Motor neuron (in vitro differentiated cells): ENCODE results near the gene CFAP298. TPM values are rescaled to one million over a fixed set of nuclear protein-coding genes. Genes with fewer than 3 reads are reported as not detected.
A peak's percentile ranks its signal among the peaks of the same experiment; 100 is the strongest.
"Not testable (repeated sequence)": the region's sequence is repeated elsewhere in the genome, so short reads cannot be mapped to it uniquely, and the experiment has no call there.

ENCODE experiments used
- ATAC-seq, 8 experiments: fragments of 200-7000 bp; cut with Tn5 transposase; replicated peaks in 6 of 8; 2 replicates each; pipeline ENCODE4 v1.8.0; 2021; ENCODE audit warnings: mild to moderate bottlenecking in 8 of 8, moderate library complexity in 8 of 8
- H3K27ac ChIP-seq, 2 donors: fragments of 250-450 bp; sonication (Bioruptor Pico); 2 replicates each; pipeline ENCODE4 v1.9.0; 2021; ENCODE audit warnings: antibody characterized with exemption in 2 of 2, mild to moderate bottlenecking in 2 of 2, moderate library complexity in 1 of 2
- H3K4me1 ChIP-seq, 2 donors: fragments of 250-450 bp; sonication (Bioruptor Pico); replicated peaks in 1 of 2; 2 replicates each; pipeline ENCODE4 v1.6.1; 2021; ENCODE audit warnings: antibody characterized with exemption in 2 of 2, mild to moderate bottlenecking in 2 of 2, moderate library complexity in 1 of 2
- H3K4me3 ChIP-seq, 5 donors: fragments of 250-450 bp; sonication (Bioruptor Pico); 2 replicates each; pipeline ENCODE4 v1.9.0; 2021; ENCODE audit warnings: antibody characterized with exemption in 5 of 5, mild to moderate bottlenecking in 5 of 5, moderate library complexity in 4 of 5
- WGBS, 10 experiments: fragments of 450-650 bp; shearing (Covaris generic); methylation state at CpG; one replicate each; pipeline ENCODE4 v1.0.0; 2022; 5-methylcytosine and 5-hydroxymethylcytosine counted together
- in situ Hi-C, 9 experiments: fragments of 400-800 bp; cut with MboI; loops; one replicate each; pipeline ENCODE4 v1.15.0; 2021; ENCODE audit warnings: low sequenced_read_pairs in 9 of 9, low pct_unique_long_range_greater_than_20kb in 2 of 9; ENCODE audit not compliant: unreplicated experiment in 9 of 9
- total RNA-seq, 8 experiments: library from RNA; unstranded; fragments of 300-600 nt; gene quantifications; 2 replicates each; pipeline versions ENCODE4 v1.2.3 to v1.2.4, GENCODE V29; 2022

CFAP298 gene, protein sequence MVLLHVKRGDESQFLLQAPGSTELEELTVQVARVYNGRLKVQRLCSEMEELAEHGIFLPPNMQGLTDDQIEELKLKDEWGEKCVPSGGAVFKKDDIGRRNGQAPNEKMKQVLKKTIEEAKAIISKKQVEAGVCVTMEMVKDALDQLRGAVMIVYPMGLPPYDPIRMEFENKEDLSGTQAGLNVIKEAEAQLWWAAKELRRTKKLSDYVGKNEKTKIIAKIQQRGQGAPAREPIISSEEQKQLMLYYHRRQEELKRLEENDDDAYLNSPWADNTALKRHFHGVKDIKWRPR
- 100 to 1,000 TPM in 1 of 8 experiments, 10 to 100 TPM in 7; 24.2 to 267 (median 33.8) TPM for total RNA-seq

DNA sequence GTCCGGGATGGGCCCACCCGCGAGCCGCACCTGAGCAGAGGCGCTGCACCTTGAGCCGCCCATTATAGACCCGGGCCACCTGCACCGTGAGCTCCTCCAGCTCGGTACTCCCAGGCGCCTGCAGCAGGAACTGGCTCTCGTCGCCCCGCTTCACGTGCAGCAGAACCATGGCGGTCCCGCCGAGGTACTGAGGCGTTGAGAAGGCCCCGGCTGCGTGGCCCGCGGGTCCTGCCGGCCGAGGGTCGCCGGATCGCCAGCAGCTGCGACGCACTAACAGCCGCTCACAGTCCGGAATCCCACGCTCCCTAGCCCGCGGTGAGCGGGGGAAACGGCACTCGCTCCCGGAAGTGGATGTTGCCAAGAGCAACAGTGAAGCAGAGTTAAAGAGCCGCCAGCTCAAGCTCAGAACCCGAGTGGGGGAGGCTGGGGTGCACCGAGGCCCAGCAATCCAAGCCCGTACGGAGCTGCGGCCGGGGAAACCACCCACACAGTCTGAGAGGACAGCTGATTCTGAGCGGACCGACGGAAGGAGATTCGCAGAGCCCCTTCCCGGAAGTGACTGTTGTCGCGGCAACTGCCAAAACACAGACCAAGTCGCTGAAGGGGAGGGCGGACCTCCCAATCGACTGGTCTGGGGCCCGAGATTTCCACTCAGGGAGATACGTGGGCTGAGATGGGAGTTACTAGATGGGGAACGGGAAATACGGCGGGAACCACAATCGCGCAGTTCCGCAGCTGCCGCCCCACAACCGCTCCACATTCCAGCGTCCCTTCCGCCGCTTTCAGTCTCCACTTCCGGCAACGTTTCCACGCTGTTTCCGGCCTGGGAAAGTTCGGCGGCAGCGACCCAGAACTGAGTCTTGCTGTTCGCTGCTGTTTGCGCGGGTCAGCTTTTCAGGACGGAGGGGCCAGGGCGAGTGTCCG lies at the start of gene CFAP298:
Gene CFAP298 (minus strand): TSS at position 303 of the 924 bp plus-strand sequence. CDS start 134 bp downstream, at position 169.
- Histone ChIP-seq H3K4me1 (peaks cover 4 to 7% of the 10 kb centered on the region in 2 donors), H3K4me3 (peak within 1 kb of the TSS; percentile 55 to 89 (median 70)), H3K27ac (peak within 1 kb of the TSS; percentile 76 to 94)
- ATAC-seq = peak; percentile 89 to 97 (median 96)
- in situ Hi-C loops = loop anchor here in 1 of 9 experiments (25.0 kb wide), 1 partner anchor 200 kb away; the partner anchor contains the start of gene EVA1C
- 0 to 2% (median 0%) methylated on average over 1 to 28 of the region's 81 CpGs; no CpG with 5 or more reads in 3 of the 10 experiments for WGBS, 10 experiments

DNA sequence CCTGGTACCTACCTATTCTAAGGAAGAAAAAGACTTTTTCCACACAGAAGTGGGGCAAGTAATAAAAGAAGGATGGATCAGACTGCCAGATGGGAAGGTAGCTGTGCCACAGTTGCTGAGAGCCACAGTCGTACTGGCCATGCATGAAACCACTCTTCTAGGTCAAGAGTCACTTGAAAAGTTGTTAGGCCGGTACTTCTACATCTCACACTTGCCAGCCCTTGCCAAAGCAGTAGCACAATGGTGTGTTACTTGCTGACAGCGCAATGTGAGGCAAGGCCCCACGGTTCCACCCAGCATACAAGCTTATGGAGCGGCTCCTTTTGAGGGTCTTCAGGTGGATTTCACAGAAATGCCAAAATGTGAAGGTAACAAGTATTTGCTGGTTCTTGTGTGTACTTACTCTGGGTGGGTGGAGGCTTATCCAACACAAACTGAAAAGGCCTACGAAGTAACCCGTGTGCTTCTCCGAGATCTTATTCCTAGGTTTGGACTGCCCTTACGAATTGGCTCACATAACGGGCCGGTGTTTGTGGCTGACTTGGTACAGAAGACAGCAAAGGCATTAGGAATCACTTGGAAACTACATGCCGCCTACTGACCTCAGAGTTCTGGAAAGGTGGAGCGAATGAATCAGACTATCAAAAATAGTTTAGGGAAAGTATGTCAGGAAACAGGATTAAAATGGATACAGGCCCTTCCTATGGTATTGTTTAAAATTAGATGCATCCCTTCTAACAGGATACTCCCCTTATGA lies 49.0 kb upstream of the CFAP298 start:
- 80 to 100% (median 96%) methylated on average over 1 to 9 of the region's 13 CpGs; no CpG with 5 or more reads in 2 of the 10 experiments for WGBS, 10 experiments
- H3K27ac ChIP-seq, in situ Hi-C loops, H3K4me3 ChIP-seq, ATAC-seq, H3K4me1 ChIP-seq: not testable (repeated sequence)

DNA sequence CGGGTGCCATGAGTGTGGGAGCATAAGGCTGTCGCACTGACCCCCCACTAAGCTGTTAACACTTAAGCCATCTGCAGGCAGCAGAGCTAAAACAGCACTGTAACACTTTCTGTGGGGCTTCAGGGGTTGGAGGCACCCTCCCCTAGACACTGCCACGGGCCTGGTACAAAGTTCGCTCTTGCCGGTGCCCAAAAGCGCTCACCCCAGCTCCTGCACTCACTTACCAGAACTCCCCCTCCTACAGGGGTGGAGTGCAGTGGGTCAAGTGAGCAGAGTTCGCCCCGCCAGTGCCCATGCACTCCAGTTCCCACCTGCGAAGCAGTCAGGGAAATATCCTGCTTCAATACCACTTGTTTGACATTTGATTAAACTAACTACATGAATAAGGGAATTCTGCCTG lies 46.3 kb upstream of the CFAP298 start:
- no peak for ATAC-seq
- in situ Hi-C loops = no loop called here
- no peak overlapping the region for H3K4me3 ChIP-seq
- WGBS, 10 experiments = 88 to 100% (median 96%) methylated on average over 1 to 6 of the region's 9 CpGs; no CpG with 5 or more reads in 2 of the 10 experiments
- no peaks in the 10 kb centered on the region for H3K4me1 ChIP-seq
- H3K27ac ChIP-seq = no peak overlapping the region

DNA sequence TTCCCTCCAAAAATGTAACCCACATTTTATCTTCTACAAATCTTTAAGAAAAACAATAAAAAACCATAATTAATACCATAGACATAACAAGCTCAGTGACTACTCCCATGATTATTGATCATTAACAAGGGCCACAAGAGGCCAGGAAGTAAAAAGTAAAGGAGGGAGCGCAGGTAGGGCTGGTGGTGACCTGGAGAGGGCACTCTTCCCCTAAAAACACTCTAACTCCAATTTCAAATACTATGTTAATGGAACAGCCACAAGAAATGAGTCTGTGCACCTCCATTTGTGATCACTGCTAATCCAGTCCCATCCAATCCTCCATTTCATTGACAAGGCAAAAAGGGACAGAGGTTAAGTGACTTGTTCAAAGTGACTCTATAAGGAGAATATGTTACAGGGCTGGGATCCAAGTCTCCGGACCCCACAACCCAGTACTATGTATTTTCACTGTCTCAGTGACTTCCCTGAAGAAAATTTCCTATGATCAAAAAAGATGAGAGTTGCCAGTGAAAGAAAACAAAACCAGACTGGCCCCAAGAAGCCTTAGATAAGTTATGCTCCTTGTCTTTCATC lies 41.2 kb upstream of the CFAP298 start:
- 70 to 100% (median 91%) methylated on average over 1 to 2 of the region's 2 CpGs; no CpG with 5 or more reads in 1 of the 10 experiments for WGBS, 10 experiments
- in situ Hi-C loops = no loop called here
- no peak overlapping the region for H3K27ac ChIP-seq
- H3K4me1 ChIP-seq = no peaks in the 10 kb centered on the region
- peak in 4 of 8 experiments; percentile 52 to 93 (median 88) for ATAC-seq
- H3K4me3 ChIP-seq = no peak overlapping the region

DNA sequence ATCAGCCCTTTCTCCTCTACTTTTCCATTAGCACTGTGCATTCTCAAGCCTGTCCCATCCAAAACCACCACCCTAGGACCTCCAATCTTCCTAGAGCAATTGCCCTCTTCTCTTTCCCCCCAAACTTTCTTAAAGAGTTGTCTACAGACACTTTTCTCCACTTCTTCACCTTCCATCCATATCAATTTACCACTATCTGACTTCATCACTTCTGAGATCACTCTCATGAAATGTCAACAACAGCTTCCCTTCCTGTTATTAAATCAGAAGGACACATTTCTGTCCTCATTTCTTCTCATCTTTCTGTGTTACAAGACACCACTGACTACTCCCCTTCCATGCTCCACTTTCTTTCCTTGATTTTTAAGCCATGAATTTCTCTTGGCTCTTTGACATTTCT lies 36.0 kb upstream of the CFAP298 start:
- Histone ChIP-seq H3K4me3 (no peak overlapping the region), H3K27ac (no peak overlapping the region), H3K4me1 (no peaks in the 10 kb centered on the region)
- in situ Hi-C loops = no loop called here
- ATAC-seq = no peak

DNA sequence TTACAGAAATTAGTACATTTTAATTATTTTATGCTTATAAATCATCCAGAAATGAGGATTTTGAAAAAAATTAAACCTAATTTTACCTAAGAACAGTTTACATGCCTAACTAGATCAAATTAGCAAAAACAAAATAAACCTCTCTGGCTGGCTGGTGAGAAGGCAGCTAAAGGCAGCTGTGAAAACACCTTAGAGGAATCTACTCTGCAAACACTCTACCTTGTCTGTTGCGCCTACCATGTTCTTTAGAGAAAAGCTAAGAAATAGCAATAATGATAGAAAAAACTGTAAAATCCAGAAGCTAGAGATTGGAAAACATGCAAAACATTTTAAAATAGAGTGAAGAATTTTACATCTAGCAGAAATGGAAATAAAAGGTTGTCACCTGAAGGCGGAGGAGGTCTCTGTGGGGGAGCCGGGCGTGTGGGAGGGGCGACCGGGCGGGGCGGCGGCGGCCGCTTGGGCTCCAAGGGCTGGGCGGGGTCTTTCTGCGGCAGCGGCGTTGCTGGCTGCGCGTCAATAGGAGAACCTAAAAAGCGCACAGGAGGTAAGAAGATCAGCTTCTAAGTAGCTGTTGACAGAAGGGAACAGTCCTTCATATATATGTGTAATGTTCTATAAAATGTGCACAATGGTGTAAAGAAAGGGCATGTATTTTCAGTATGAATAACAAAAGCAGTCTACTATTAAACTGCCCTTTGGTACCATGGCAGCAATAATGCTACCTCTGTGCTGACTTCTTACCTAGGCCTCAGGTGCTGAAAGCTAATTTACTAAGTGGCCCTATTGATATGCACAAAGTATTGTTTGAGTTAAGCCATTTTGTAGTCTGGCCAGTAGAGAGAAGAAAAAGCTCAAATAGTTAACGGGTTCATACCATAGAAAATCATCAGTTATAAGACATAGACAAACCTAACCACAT lies 33.3 kb upstream of the CFAP298 start:
- in situ Hi-C loops = no loop called here

DNA sequence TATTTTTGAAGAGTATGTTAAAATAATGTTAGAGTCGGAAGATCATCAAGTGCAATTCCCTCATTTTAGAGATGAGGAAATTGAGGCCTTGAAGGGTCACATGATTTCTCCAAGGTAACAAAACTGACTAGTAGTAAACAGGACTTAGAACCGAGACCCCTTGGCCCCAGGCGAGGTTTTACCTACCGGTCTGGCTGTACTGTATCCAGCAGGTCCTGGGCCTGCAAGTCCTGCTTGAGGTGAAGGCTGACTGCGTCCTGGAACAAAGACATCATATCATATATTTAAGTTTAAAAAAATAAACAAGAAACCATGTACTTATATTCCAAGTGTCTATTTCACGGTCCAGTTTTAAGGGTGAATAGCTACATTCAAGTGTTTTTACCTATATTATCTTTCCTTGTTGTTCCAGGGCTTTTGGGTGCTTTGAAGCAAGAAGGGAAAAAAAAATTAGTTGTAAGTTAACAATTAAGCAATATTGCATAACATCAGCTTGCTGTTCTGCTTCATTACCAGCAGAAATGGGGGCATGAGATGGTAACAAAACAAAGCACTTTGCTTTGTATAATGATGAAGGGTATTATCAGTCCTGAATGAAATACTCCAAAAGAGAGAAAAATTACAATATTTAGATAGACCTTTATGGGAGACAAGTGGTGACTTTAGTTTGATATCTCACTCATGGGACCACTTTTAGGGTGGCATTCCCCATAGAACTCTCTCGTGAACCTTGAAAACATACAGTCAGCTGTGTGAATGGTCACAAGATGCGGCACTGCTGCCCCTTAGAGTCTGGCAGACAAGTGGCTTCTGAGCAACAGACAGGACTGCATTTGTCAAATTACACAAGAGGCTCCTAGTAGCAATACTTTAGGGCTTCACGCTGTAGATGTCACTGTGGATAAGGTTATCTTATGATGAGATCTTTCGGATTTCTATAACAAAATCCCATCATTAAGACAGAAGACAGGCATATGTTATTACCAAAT lies 29.8 kb upstream of the CFAP298 start:
- Histone ChIP-seq H3K4me1 (no peaks in the 10 kb centered on the region), H3K4me3 (no peak overlapping the region), H3K27ac (no peak overlapping the region)
- 69 to 98% (median 84%) methylated on average over 1 to 9 of the region's 10 CpGs for WGBS, 10 experiments
- in situ Hi-C loops = no loop called here
- ATAC-seq = peak in 1 of 8 experiments; percentile 26

More for the DNA sequence above, 33.3 kb upstream of the CFAP298 start:
- WGBS, 10 experiments = 0 to 100% (median 52%) methylated on average over 1 to 4 of the region's 19 CpGs
- H3K4me1 ChIP-seq = no peaks in the 10 kb centered on the region
- no peak overlapping the region for H3K4me3 ChIP-seq
- no peak for ATAC-seq
- H3K27ac ChIP-seq = no peak overlapping the region

DNA sequence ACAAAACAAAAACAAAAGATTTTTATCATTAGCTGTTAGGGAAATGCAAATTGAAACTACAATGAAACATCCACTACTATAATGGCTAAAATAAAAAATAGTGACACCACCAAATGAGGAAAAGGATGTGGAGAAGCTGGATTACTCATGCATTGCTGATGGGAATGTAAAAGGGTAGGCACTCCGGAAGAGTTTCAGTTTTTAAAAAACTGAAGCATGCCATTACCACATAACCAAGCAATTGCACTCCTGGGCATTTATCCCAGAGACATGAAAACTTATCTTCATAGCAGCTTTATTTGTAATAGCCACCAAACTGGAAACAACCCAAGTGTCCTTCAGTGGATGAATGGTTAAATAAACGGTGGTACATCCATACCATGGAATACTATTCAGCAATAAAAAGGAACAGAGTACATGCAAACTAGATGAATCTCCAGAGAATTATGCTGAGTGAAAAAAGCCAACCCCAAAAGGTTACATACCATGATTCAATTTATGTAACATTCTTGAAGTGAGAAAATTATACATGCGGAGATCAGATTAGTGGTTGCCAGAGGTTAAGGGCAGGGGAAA lies 14.5 kb upstream of the CFAP298 start:
- 50 to 100% (median 88%) methylated on average over 1 to 3 of the region's 3 CpGs for WGBS, 10 experiments
- in situ Hi-C loops = no loop called here
- Histone ChIP-seq H3K27ac (no peak overlapping the region), H3K4me1 (no peaks in the 10 kb centered on the region), H3K4me3 (no peak overlapping the region)
- no peak for ATAC-seq

DNA sequence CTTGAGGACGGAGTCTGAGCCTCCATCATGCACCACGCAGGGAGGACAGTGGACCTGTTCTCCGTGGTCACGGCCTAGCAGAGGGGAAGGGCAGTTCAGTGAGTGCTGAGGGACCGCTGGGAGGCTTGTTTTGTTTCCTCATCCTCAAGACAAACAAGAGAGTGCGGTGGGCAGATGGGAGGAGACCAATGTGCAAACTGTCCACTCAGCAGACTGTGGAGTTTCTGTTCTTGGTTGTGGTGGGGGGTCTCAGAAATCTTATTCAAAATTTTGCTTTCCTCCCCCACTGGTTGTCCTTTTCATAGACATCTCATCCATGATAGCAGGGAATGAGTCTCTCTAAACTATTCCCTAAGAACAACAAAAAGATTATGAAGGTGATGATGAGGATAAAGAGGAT lies 6.0 kb upstream of the CFAP298 start:
- ATAC-seq, H3K4me1 ChIP-seq, H3K27ac ChIP-seq, H3K4me3 ChIP-seq: not testable (repeated sequence)
- in situ Hi-C loops = loop anchor here in 1 of 9 experiments (25.0 kb wide), 1 partner anchor 206 kb away; the partner anchor contains the start of gene EVA1C
- WGBS, 10 experiments = 78 to 100% methylated on average over 1 to 3 of the region's 6 CpGs; no CpG with 5 or more reads in 8 of the 10 experiments

DNA sequence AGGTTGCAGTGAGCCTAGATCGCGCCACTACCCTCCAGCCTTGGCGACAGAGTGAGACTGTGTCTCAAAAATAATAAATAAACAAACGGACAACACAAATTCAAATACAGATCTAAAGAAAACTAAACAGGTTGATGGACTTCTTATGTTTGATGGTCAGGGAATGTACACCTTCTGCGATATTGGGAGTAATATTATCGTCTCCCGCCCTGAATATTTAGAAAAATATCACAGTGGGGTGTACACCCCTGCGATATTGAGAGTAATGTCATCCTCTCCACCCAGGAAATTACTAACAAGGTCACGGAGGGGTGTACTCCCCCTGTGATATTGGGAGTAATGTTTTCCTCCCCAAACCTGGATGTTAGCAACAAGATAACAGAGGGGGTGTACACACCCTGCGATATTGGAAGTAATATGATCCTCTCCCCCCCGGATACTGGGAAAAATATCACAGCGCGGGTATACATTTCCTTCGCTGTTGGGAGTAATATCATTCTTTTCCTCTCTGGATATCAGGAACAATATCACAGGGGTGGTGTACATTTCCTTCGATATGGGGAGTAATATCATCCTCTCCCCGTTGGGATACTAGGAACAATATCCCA lies 1.4 kb upstream of the CFAP298 start:
- peak overlapping the region; percentile 55 to 89 (median 70) for H3K4me3 ChIP-seq
- ATAC-seq = no peak
- peaks cover 4 to 7% of the 10 kb centered on the region in 2 donors for H3K4me1 ChIP-seq
- WGBS, 10 experiments = 45 to 96% (median 69%) methylated on average over 2 to 11 of the region's 16 CpGs
- in situ Hi-C loops = loop anchor here in 1 of 9 experiments (25.0 kb wide), 1 partner anchor 201 kb away; the partner anchor contains the start of gene EVA1C
- peak overlapping the region in 1 of 2 donors; percentile 94 for H3K27ac ChIP-seq
